Measurements from ENCODE around the gene TTYH2.
"Not testable (repeated sequence)": the region's sequence is repeated elsewhere in the genome, so short reads cannot be mapped to it uniquely, and the experiment has no call there.

TTYH2 gene

DNA sequence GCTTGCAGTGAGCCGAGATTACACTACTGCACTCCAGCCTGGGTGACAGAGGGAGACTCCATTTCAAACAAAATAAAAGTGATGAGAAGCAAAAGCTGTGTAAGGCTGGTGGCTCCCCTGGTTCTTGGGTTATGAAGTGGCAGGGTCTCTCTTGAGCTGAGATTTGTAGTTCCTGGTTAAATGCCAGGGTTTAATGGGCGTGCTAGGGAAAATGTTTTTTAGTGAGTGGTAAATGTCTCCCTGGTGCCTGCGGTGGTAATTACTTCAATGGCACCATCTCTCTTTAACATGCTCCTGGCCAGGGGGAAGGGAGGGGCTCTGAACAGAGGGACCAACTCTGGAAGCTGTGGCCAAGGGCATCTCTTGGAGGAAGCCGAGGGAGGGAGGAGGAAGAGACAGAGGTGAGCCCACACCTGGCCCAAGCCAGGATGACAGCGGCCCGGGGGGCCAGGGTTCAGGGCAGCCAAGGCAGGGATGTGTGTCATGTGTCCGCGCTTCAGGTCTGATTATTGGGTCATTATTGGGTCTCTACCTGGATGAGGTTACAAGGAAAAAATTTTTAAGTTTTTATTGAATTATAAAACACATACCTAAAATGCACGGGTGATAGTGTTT lies 27.7 kb upstream of the TTYH2 start:
- no peak overlapping the region for H3K27ac Mint-ChIP-seq
- no peak for DNase-seq (ENCODE audit: low spot score)
- no peaks in the 10 kb centered on the region for H3K9me3 Mint-ChIP-seq
- no peaks in the 10 kb centered on the region for H3K4me1 Mint-ChIP-seq (ENCODE audit: low read depth)
- H3K27me3 Mint-ChIP-seq (ENCODE audit: low read depth), result peaks cover 6% of the 10 kb centered on the region
- no peaks in the 10 kb centered on the region for H3K36me3 Mint-ChIP-seq (ENCODE audit: low read depth)
- no peak overlapping the region for H3K4me3 Mint-ChIP-seq

DNA sequence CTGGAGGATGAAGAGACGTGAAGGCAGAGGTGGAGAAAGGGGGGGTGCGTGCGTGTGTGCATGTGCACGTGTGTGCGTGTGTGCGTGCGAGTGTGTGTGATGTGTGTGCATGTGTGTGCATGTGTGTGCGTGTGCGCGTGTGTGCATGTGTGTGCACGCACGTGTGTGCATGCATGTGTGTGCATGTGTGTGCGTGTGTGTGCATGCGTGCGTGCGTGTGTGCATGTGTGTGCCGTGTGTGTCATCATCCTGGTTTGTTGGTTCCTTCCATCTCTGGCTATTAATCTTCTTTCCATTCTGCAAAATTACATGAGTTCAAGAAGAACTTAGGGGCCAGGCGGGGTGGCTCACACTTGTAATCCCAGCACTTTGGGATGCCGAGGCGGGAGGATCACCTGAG lies 26.9 kb upstream of the TTYH2 start:
- H3K9me3 Mint-ChIP-seq, result no peaks in the 10 kb centered on the region
- no peaks in the 10 kb centered on the region for H3K36me3 Mint-ChIP-seq (ENCODE audit: low read depth)
- H3K27me3 Mint-ChIP-seq (ENCODE audit: low read depth), result peaks cover 6% of the 10 kb centered on the region
- H3K27ac Mint-ChIP-seq, result no peak overlapping the region
- H3K4me1 Mint-ChIP-seq (ENCODE audit: low read depth), result no peaks in the 10 kb centered on the region
- H3K4me3 Mint-ChIP-seq, result no peak overlapping the region
- no peak for DNase-seq (ENCODE audit: low spot score)

GRCh38 chr17:74187761-74188160 lies 25.6 kb upstream of the TTYH2 start:
- peaks cover 7% of the 10 kb centered on the region for H3K27me3 Mint-ChIP-seq (ENCODE audit: low read depth)
- no peak overlapping the region for H3K4me3 Mint-ChIP-seq
- no peak overlapping the region for H3K27ac Mint-ChIP-seq
- no peak for DNase-seq (ENCODE audit: low spot score)
- no peaks in the 10 kb centered on the region for H3K9me3 Mint-ChIP-seq
- H3K36me3 Mint-ChIP-seq (ENCODE audit: low read depth), result no peaks in the 10 kb centered on the region
- H3K4me1 Mint-ChIP-seq (ENCODE audit: low read depth), result no peaks in the 10 kb centered on the region

GRCh38 chr17:74188687-74189086 lies 24.7 kb upstream of the TTYH2 start:
- not testable (repeated sequence) for H3K4me3 Mint-ChIP-seq; H3K36me3 Mint-ChIP-seq (ENCODE audit: low read depth); DNase-seq (ENCODE audit: low spot score); H3K9me3 Mint-ChIP-seq; H3K27ac Mint-ChIP-seq; H3K4me1 Mint-ChIP-seq (ENCODE audit: low read depth)
- peaks cover 11% of the 10 kb centered on the region for H3K27me3 Mint-ChIP-seq (ENCODE audit: low read depth)

DNA sequence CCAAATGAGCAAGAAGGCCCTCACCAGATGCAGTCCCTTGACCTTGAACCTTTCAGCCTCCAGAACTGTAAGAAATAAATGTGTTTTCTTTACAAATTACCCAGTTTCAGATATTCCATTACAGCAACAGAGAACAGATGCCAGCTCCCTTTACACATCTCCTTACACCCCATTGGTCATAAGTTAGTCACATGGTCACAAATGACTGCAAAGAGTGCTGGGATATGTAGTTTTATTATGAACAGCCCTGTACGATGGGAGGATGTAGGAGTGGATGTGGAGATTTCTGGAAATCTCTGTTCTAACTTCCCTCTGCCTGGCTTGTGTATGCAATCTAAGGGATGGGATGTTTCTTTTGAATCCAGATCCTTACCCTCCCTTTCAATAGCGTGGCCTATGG lies 23.2 kb upstream of the TTYH2 start:
- H3K9me3 Mint-ChIP-seq, result no peaks in the 10 kb centered on the region
- H3K27me3 Mint-ChIP-seq (ENCODE audit: low read depth), result peaks cover 14% of the 10 kb centered on the region
- peaks cover 2% of the 10 kb centered on the region for H3K4me1 Mint-ChIP-seq (ENCODE audit: low read depth)
- no peaks in the 10 kb centered on the region for H3K36me3 Mint-ChIP-seq (ENCODE audit: low read depth)
- no peak overlapping the region for H3K4me3 Mint-ChIP-seq
- no peak overlapping the region for H3K27ac Mint-ChIP-seq
- DNase-seq (ENCODE audit: low spot score), result no peak

DNA sequence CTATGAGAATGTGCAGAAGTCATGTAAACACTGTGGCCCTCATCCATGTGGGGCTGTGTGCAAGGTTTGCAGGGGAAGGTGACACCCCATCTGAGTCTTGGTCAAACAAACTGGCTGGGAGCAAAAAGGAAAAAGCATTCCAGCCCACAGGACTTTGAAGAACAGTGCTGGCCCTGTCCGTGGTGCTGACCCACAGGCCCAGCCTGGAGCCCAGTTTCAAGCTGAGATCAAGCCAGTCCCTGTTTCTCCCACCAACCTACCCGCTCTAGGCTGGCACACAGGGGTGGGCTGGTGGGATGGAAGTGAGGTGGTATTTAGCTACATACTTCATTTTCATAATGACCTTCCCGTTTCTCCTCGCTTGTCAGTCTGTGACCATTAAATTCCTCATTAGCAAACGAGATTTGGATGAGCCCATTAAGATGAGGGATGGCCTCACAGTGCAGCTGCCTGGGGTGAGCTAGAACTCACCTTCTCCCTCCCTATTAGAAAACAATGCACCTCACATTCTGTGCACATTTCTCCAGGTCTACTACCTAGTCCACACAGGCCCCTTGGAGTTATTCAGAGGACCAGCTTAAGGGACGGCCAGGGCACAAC lies 22.5 kb upstream of the TTYH2 start:
- Mint-ChIP-seq H3K27ac (no peak overlapping the region), H3K4me3 (no peak overlapping the region), H3K4me1 (ENCODE audit: low read depth) (peaks cover 2% of the 10 kb centered on the region), H3K27me3 (ENCODE audit: low read depth) (peaks cover 14% of the 10 kb centered on the region), H3K9me3 (no peaks in the 10 kb centered on the region), H3K36me3 (ENCODE audit: low read depth) (no peaks in the 10 kb centered on the region)
- DNase-seq (ENCODE audit: low spot score), result no peak

- Mint-ChIP-seq H3K9me3 (no peaks in the 10 kb centered on the region), H3K27ac (no peak overlapping the region), H3K4me3 (no peak overlapping the region), H3K36me3 (ENCODE audit: low read depth) (no peaks in the 10 kb centered on the region), H3K27me3 (ENCODE audit: low read depth) (peaks cover 7% of the 10 kb centered on the region), H3K4me1 (ENCODE audit: low read depth) (peaks cover 2% of the 10 kb centered on the region)
- no peak for DNase-seq (ENCODE audit: low spot score)
Observed at GRCh38 chr17:74192950-74193781, 20.2 kb upstream of the TTYH2 start.

DNA sequence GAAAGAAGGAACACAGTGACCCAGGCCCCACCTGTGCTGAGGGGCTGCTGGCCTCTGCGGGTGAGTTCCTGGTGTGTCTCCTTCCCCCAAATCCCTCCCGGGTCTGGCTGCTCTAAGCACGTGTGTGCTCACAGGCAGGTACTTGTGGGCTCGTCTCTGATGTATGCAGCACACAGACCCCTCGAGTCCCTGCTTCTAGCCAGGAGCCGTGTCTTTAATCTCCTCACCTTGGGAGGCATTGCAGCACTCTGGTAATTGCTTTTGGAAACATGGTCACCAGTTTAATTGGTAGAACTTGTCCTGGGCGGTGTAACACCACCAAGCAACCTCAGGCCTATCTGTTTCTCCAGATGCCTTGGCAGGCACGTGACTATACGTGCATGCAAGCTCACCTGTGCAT lies 18.7 kb upstream of the TTYH2 start:
- Mint-ChIP-seq H3K27ac (no peak overlapping the region), H3K27me3 (ENCODE audit: low read depth) (peaks cover 13% of the 10 kb centered on the region), H3K9me3 (no peaks in the 10 kb centered on the region), H3K36me3 (ENCODE audit: low read depth) (no peaks in the 10 kb centered on the region), H3K4me3 (no peak overlapping the region), H3K4me1 (ENCODE audit: low read depth) (peaks cover 3% of the 10 kb centered on the region)
- no peak for DNase-seq (ENCODE audit: low spot score)

- Mint-ChIP-seq H3K4me3 (no peak overlapping the region), H3K4me1 (ENCODE audit: low read depth) (peaks cover 4% of the 10 kb centered on the region), H3K27me3 (ENCODE audit: low read depth) (peaks cover 18% of the 10 kb centered on the region), H3K27ac (no peak overlapping the region), H3K36me3 (ENCODE audit: low read depth) (no peaks in the 10 kb centered on the region), H3K9me3 (no peaks in the 10 kb centered on the region)
- DNase-seq (ENCODE audit: low spot score), result no peak
Observed at GRCh38 chr17:74196541-74197317, 16.6 kb upstream of the TTYH2 start.

GRCh38 chr17:74197801-74198200 lies 15.6 kb upstream of the TTYH2 start:
- Mint-ChIP-seq H3K4me3 (no peak overlapping the region), H3K36me3 (ENCODE audit: low read depth) (no peaks in the 10 kb centered on the region), H3K27ac (no peak overlapping the region), H3K4me1 (ENCODE audit: low read depth) (peaks cover 7% of the 10 kb centered on the region), H3K9me3 (no peaks in the 10 kb centered on the region), H3K27me3 (ENCODE audit: low read depth) (peaks cover 20% of the 10 kb centered on the region)
- DNase-seq (ENCODE audit: low spot score), result no peak

DNA sequence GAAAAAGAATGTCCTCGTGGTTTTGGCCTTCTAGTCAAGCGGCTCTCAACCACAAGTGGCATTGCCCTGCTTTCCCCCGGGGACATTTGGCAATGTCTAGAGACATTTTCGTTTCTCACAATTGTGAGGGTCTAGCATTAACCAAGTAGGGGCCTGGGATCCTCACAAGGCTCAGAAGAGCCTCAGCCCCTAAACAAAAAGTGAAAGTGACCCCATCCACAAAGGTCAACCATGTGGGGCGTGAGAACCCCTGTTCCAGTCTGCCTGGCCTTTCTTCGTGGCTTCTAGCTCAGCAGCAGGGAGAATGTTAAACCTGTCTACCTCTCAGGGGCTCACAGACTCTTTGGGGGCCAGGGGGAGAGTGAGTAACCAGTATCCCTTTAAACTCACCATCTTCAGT lies 14.7 kb upstream of the TTYH2 start:
- H3K4me3 Mint-ChIP-seq, result no peak overlapping the region
- no peaks in the 10 kb centered on the region for H3K9me3 Mint-ChIP-seq
- DNase-seq (ENCODE audit: low spot score), result no peak
- peaks cover 12% of the 10 kb centered on the region for H3K4me1 Mint-ChIP-seq (ENCODE audit: low read depth)
- peaks cover 3% of the 10 kb centered on the region for H3K36me3 Mint-ChIP-seq (ENCODE audit: low read depth)
- no peak overlapping the region for H3K27ac Mint-ChIP-seq
- H3K27me3 Mint-ChIP-seq (ENCODE audit: low read depth), result peaks cover 19% of the 10 kb centered on the region

DNA sequence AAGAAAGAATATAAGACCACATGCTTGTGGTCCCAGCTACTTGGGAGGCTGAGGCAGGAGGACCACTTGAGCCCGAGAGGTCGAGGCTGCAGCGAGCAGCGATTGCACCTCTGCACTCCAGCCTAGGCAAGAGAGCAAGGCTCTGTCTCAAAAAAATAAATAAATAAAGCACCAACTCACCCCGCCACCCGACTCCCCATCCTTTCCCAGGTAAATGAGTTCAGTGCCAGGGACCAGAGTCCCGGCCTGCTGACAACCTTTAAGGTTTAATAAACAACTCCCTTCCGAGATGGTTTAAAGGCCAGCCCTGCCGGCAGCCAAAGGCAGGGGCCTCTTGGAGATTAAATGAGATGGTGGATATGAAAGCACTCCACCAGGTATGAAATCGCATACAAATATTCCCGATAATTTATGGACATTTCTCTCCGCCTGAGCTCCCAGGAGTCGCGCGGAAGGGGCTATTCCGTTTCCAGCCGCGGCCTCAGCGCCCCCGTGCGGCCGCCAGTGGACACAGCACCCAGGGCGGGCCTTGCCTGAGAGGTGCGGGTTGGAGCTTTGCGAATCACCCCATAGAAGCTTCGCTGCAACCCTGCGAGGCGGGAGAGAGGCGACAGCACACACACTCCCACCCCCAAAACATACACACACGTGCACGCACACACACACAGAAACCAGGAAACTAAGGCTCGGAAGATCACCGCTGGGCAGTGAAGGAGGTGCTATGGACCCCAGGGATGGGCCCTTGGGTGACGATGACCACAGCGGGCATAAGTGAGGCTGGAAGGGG lies 13.9 kb upstream of the TTYH2 start:
- H3K9me3 Mint-ChIP-seq, result no peaks in the 10 kb centered on the region
- no peak overlapping the region for H3K27ac Mint-ChIP-seq
- no peak overlapping the region for H3K4me3 Mint-ChIP-seq
- H3K27me3 Mint-ChIP-seq (ENCODE audit: low read depth), result peaks cover 17% of the 10 kb centered on the region
- peaks cover 8% of the 10 kb centered on the region for H3K36me3 Mint-ChIP-seq (ENCODE audit: low read depth)
- peak; percentile 66 for DNase-seq (ENCODE audit: low spot score)
- peaks cover 10% of the 10 kb centered on the region for H3K4me1 Mint-ChIP-seq (ENCODE audit: low read depth)

DNA sequence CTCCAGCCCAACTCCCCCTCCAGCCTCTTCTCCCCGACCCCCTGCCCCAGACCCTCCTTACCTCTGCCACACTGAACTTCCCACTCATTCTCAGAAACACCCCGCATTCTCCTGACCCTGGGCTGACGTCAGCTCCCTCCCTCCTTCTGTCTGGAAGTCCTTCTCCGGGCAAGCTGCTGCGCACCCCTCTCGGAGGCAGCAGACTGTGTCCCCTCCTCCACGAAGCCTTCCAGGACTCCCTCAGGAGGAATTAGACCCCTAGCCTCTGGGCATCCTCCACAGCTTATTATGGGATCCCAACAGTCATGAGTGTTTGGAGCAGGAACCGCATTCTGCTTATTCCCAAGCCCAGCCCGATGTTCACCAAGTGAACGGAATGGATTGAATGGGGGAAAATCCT lies 13.3 kb upstream of the TTYH2 start:
- no peak for DNase-seq (ENCODE audit: low spot score)
- peaks cover 17% of the 10 kb centered on the region for H3K27me3 Mint-ChIP-seq (ENCODE audit: low read depth)
- peaks cover 16% of the 10 kb centered on the region for H3K4me1 Mint-ChIP-seq (ENCODE audit: low read depth)
- H3K27ac Mint-ChIP-seq, result no peak overlapping the region
- H3K4me3 Mint-ChIP-seq, result no peak overlapping the region
- H3K9me3 Mint-ChIP-seq, result no peaks in the 10 kb centered on the region
- H3K36me3 Mint-ChIP-seq (ENCODE audit: low read depth), result peaks cover 13% of the 10 kb centered on the region

Measured in T-helper 2 cell treated with Interferon-gamma antibody and Interleukin-4, amounts not matched to agents 5 μg/mL and 100 μg/mL, for 36 hours (primary cell).